HepG2 (cell line): ENCODE results near the gene NXNL2. TPM values are rescaled to one million over a fixed set of nuclear protein-coding genes. Genes with fewer than 3 reads are reported as not detected.

Source experiments
- ATAC-seq: fragments of 200-7000 bp; cut with Tn5 transposase; 3 replicates; pipeline ENCODE4 v1.9.1; 2020; ENCODE audit warnings: mild to moderate bottlenecking, moderate library complexity
- BruUV-seq: library from RNA; stranded (reverse); fragments of 400-500 nt; replicated peaks from 2 replicates; lab custom pipeline; 2021; lab: Mats Ljungman, UMichigan
- CTCF ChIA-PET: fragments of 300-600 bp; formaldehyde crosslinking; extraction: SDS; loops from one replicate; lab custom pipeline; 2021; ENCODE audit warnings: low total read pairs, inconsistent platforms, low intra/inter-chr PET ratio; lab: Yijun Ruan, JAX
- POLR2A ChIA-PET: fragments of 350-600 bp; sonication (Branson Sonifier 250); formaldehyde crosslinking; loops from one replicate; lab custom pipeline; 2020; ENCODE audit warnings: antibody characterized with exemption, inconsistent platforms; lab: Yijun Ruan, JAX
- DNase-seq: peaks from one replicate; pipeline ENCODE4 v3.0.0-alpha.2; 2015; ENCODE audit warnings: low spot score
- FAIRE-seq: peaks from 3 replicates; lab custom pipeline; 2011; peaks lifted over from hg19 to GRCh38; lab: Jason Lieb, UNC
- H2AFZ ChIP-seq: one replicate; pipeline ENCODE4 v1.6.1; 2011; ENCODE audit warnings: low read length, inconsistent platforms
- H3K27ac ChIP-seq: fragments of 300-600 bp; 3 replicates; pipeline ENCODE4 v1.8.0; 2011; ENCODE audit warnings: mixed run types, mild to moderate bottlenecking, mixed read lengths, low read length, inconsistent platforms; ENCODE audit not compliant: insufficient read depth; ENCODE audit errors: extremely low read length
- H3K27me3 ChIP-seq, 2 experiments: fragments of 200-600 bp in 1 of 2; 2 replicates in 1 of 2; 3 replicates in 1 of 2; pipeline versions ENCODE4 v1.6.0 to v1.8.0; 2011; ENCODE audit warnings: low read length in 2 of 2, mild to moderate bottlenecking in 2 of 2, moderate library complexity in 2 of 2, inconsistent platforms in 1 of 2; ENCODE audit not compliant: insufficient read depth in 2 of 2, control insufficient read depth in 1 of 2
- H3K36me3 ChIP-seq, 2 experiments: fragments of 200-600 bp in 1 of 2; replicated peaks in 1 of 2; 2 replicates in 1 of 2; 3 replicates in 1 of 2; pipeline versions ENCODE4 v1.5.1 to v1.8.0; 2011; ENCODE audit warnings: low read length in 2 of 2, inconsistent platforms in 1 of 2; ENCODE audit not compliant: insufficient read depth in 2 of 2, control insufficient read depth in 1 of 2
- H3K4me1 ChIP-seq: 2 replicates; pipeline ENCODE4 v1.5.1; 2012; ENCODE audit warnings: low read length, inconsistent platforms; ENCODE audit not compliant: insufficient read depth
- H3K4me2 ChIP-seq: 2 replicates; pipeline ENCODE4 v1.6.0; 2011; ENCODE audit warnings: low read depth, low read length, inconsistent platforms
- H3K4me3 ChIP-seq, 3 experiments: fragments of 200-600 bp in 1 of 3; sonication (generic), shearing (Covaris generic) in 1 of 3; replicated peaks in 1 of 3; 2 replicates each; pipeline ENCODE4 v1.5.1; 2011 to 2016; ENCODE audit warnings: low read length in 3 of 3, inconsistent platforms in 2 of 3, low read depth in 2 of 3, mild to moderate bottlenecking in 2 of 3, control low read depth in 1 of 3, mixed read lengths in 1 of 3; ENCODE audit not compliant: insufficient read depth in 1 of 3
- H3K79me2 ChIP-seq: one replicate; pipeline ENCODE4 v1.6.1; 2011; ENCODE audit warnings: low read length, inconsistent platforms; ENCODE audit not compliant: insufficient read depth
- H3K9ac ChIP-seq: 2 replicates; pipeline ENCODE4 v1.6.0; 2011; ENCODE audit warnings: mild to moderate bottlenecking, low read depth, low read length, inconsistent platforms; ENCODE audit not compliant: insufficient read depth
- H3K9me3 ChIP-seq: 2 replicates; pipeline ENCODE4 v1.5.1; 2012; ENCODE audit warnings: mild to moderate bottlenecking, low read length
- H4K20me1 ChIP-seq: 2 replicates; pipeline ENCODE4 v1.6.0; 2011; ENCODE audit warnings: inconsistent platforms, mild to moderate bottlenecking, low read length, moderate library complexity; ENCODE audit not compliant: insufficient read depth
- ATAD3A ChIP-seq: sonication (generic); formaldehyde crosslinking; IDR thresholded peaks from 2 replicates; pipeline ENCODE4 v1.4.0; 2020; ENCODE audit warnings: missing genetic modification reagents
- MBNL3 ChIP-seq: fragments of 250-450 bp; sonication (Bioruptor Pico); conservative IDR thresholded peaks from 2 replicates; pipeline ENCODE4 v1.8.0; 2022; ENCODE audit warnings: mild to moderate bottlenecking, inconsistent platforms
- SMAD9 ChIP-seq: sonication (generic); formaldehyde crosslinking; IDR thresholded peaks from 2 replicates; pipeline ENCODE4 v1.5.1; 2020; ENCODE audit warnings: mild to moderate bottlenecking, missing genetic modification reagents
- ZNF180 ChIP-seq: sonication (generic); formaldehyde crosslinking; IDR thresholded peaks from 2 replicates; pipeline ENCODE4 v1.4.0; 2020; ENCODE audit warnings: low read depth, missing genetic modification reagents, borderline replicate concordance
- ZNF205 ChIP-seq: IDR thresholded peaks from 2 replicates; pipeline ENCODE4 v1.6.1; 2018; ENCODE audit warnings: missing biosample characterization, missing genetic modification reagents
- ZNF772 ChIP-seq: sonication (generic); formaldehyde crosslinking; IDR thresholded peaks from 2 replicates; pipeline ENCODE4 v1.5.0; 2020; ENCODE audit warnings: mild to moderate bottlenecking, missing genetic modification reagents
- WGBS: methylation state at CpG from one replicate; pipeline ENCODE4 v1.1.6; 2017; ENCODE audit warnings: low lambda C conversion rate; 5-methylcytosine and 5-hydroxymethylcytosine counted together
- in situ Hi-C: cut with HindIII; loops from 2 replicates; pipeline ENCODE4 v1.10.0; 2017; ENCODE audit warnings: low pct_unique_long_range_greater_than_20kb; ENCODE audit not compliant: extremely low pct_ligation_motif_present
- intact Hi-C: fragments of 100-400 bp; cut with micrococcal nuclease; formaldehyde crosslinking; loops from one replicate; pipeline ENCODE4 v1.10.0; 2022; ENCODE audit not compliant: unreplicated experiment
- polyA plus RNA-seq, 8 experiments: library from polyadenylated mRNA; depleted of rRNA in 3 of 8; stranded (reverse) in 7 of 8; unstranded in 1 of 8; fragments of >200 nt; fragmentation: Illumina TruSeq in 4 of 8; extraction: Trizol in 4 of 8; gene quantifications; 2 replicates each; pipeline versions ENCODE4 v1.2.1 to v1.2.3, GENCODE V29; 2011 to 2016; ENCODE audit warnings: low read depth in 4 of 8, missing spikeins in 1 of 8, mixed read lengths in 1 of 8; ENCODE audit not compliant: insufficient read depth in 1 of 8
- total RNA-seq, 5 experiments: library from RNA; depleted of rRNA; stranded (reverse); fragments of >200 nt; fragmentation: Illumina TruSeq; extraction: Trizol; gene quantifications; 2 replicates each; pipeline ENCODE4 v1.2.3, GENCODE V29; 2016; ENCODE audit warnings: low read depth in 1 of 5
- TF ChIP-seq, protein P1 (sequence below): IDR thresholded peaks from 2 replicates; pipeline ENCODE4 v1.6.1; 2016; ENCODE audit warnings: missing compliant biosample characterization, missing genetic modification reagents, borderline replicate concordance

NXNL2 gene
- total and polyA plus RNA-seq, 2 of the 13 experiments (the other 11 are each of a cell fraction or from before 2014, with no cell fraction given), result not detected

GRCh38 chr9:88577256-88578120 is 42.5 kb downstream of the NXNL2 start:
- H3K36me3 ChIP-seq, result no peaks in the 10 kb centered on the region
- no peak overlapping the region for H3K4me2 ChIP-seq
- no peak overlapping the region for H3K9ac ChIP-seq
- DNase-seq (no peak), FAIRE-seq (no peak), ATAC-seq (no peak)
- ChIA-PET POLR2A (no interaction called here), CTCF (interaction anchor here (1.0 to 1.8 kb wide), 3 partner anchors 267 to 627 kb away, joined by 5 to 26 read pairs (median 14); no protein-coding TSS in a partner anchor)
- no peak overlapping the region for H2AFZ ChIP-seq
- intact Hi-C loops (loop anchor here (2.0 to 10.0 kb wide), 3 partner anchors 405 to 625 kb away; no protein-coding TSS in a partner anchor), in situ Hi-C loops (loop anchor here (10.0 kb wide), 3 partner anchors 263 to 623 kb away; a partner anchor contains a TSS)
- no peaks in the 10 kb centered on the region for H3K4me1 ChIP-seq
- H3K27ac ChIP-seq, result no peak overlapping the region
- no peaks in the 10 kb centered on the region for H3K9me3 ChIP-seq
- BruUV-seq, result no TSS peak
- 80% methylated on average over 10 of the region's 19 CpGs for WGBS
- H3K27me3 ChIP-seq, result peaks cover 0 to 15% of the 10 kb centered on the region in 2 experiments; a peak in 2 of 5 replicates
- TF ChIP-seq ZNF772 (CRISPR knock-in tag) (no peak), MBNL3 (CRISPR knock-in tag) (no peak), ATAD3A (no peak), SMAD9 (CRISPR knock-in tag) (no peak), ZNF180 (CRISPR knock-in tag) (no peak), ZNF205 (CRISPR knock-in tag) (no peak)
- TF ChIP-seq, protein P1, sequence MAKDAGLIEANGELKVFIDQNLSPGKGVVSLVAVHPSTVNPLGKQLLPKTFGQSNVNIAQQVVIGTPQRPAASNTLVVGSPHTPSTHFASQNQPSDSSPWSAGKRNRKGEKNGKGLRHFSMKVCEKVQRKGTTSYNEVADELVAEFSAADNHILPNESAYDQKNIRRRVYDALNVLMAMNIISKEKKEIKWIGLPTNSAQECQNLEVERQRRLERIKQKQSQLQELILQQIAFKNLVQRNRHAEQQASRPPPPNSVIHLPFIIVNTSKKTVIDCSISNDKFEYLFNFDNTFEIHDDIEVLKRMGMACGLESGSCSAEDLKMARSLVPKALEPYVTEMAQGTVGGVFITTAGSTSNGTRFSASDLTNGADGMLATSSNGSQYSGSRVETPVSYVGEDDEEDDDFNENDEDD (CRISPR knock-in tag), result no peak
- TF ChIP-seq, all 625 proteins: peak for 0
- no peak overlapping the region for H3K4me3 ChIP-seq
- H4K20me1 ChIP-seq, result no peaks in the 10 kb centered on the region
- no peaks in the 10 kb centered on the region for H3K79me2 ChIP-seq
